KMS-11 (cell line): ENCODE data around the gene KCNA3.

Source experiments
- H2AFZ ChIP-seq: fragments of 200-600 bp; sonication (generic); 2 replicates; pipeline ENCODE4 v1.6.1; 2016; ENCODE audit warnings: antibody characterized with exemption, mixed run types, low read depth
- H3K27ac ChIP-seq: fragments of 200-600 bp; sonication (generic); 2 replicates; pipeline ENCODE4 v1.6.1; 2016; ENCODE audit warnings: mild to moderate bottlenecking, mixed run types
- H3K27me3 ChIP-seq: fragments of 200-600 bp; sonication (generic); 2 replicates; pipeline ENCODE4 v1.6.1; 2017; ENCODE audit warnings: mild to moderate bottlenecking, low read depth, mixed run types, moderate library complexity; ENCODE audit not compliant: insufficient read depth
- H3K36me3 ChIP-seq: fragments of 200-600 bp; sonication (generic); 2 replicates; pipeline ENCODE4 v1.6.1; 2017; ENCODE audit warnings: mild to moderate bottlenecking, mixed run types; ENCODE audit not compliant: insufficient read depth
- H3K4me1 ChIP-seq: fragments of 200-600 bp; sonication (generic); 2 replicates; pipeline ENCODE4 v1.6.1; 2016; ENCODE audit warnings: mild to moderate bottlenecking, low read depth, mixed run types; ENCODE audit not compliant: poor library complexity, severe bottlenecking
- H3K4me2 ChIP-seq: fragments of 200-600 bp; sonication (generic); 2 replicates; pipeline ENCODE4 v1.7.0; 2016; ENCODE audit warnings: mild to moderate bottlenecking, mixed run types
- H3K4me3 ChIP-seq: fragments of 200-600 bp; sonication (generic); IDR thresholded peaks from 2 replicates; pipeline ENCODE4 v1.6.1; 2017; ENCODE audit warnings: low read depth, low read length, mixed read lengths; ENCODE audit not compliant: insufficient read depth
- H3K79me2 ChIP-seq: fragments of 200-600 bp; sonication (generic); 2 replicates; pipeline ENCODE4 v1.6.1; 2016; ENCODE audit warnings: low read depth, mixed run types; ENCODE audit not compliant: insufficient read depth
- H3K9ac ChIP-seq: fragments of 200-600 bp; sonication (generic); 2 replicates; pipeline ENCODE4 v1.6.1; 2016; ENCODE audit warnings: mild to moderate bottlenecking, mixed run types
- H4K20me1 ChIP-seq: fragments of 200-600 bp; sonication (generic); 2 replicates; pipeline ENCODE4 v1.6.1; 2016; ENCODE audit warnings: mild to moderate bottlenecking, mixed run types; ENCODE audit not compliant: insufficient read depth
- TF ChIP-seq, protein P1 (sequence below): fragments of 200-600 bp; sonication (generic); conservative IDR thresholded peaks from 2 replicates; pipeline ENCODE4 v1.6.1; 2017; ENCODE audit warnings: low read depth, mild to moderate bottlenecking, antibody characterized with exemption, low read length, moderate library complexity, mixed read lengths

KCNA3 gene

DNA sequence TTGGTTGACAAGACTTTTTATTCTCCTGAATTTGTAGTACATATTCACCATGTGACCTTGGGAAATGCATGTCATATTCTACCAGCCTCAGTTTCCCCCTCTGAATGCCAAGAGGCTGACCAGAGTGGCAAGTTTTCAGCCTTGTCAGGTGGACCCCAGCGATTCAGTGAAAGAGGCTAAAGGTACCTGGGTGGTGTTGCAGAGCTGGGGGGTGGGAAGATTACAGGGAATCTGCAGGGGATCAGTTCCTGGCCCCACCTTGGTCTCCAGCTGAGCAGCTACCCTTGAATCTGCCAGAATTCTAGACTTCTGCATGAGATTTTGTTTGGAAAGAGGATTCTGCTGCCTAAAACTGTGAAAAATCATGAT lies 40.7 kb downstream of the KCNA3 start:
- no peak overlapping the region for H3K4me3 ChIP-seq
- H4K20me1 ChIP-seq: no peaks in the 10 kb centered on the region
- H3K4me2 ChIP-seq: peak overlapping the region; percentile 86
- no peak overlapping the region for H3K9ac ChIP-seq
- TF ChIP-seq, protein P1, sequence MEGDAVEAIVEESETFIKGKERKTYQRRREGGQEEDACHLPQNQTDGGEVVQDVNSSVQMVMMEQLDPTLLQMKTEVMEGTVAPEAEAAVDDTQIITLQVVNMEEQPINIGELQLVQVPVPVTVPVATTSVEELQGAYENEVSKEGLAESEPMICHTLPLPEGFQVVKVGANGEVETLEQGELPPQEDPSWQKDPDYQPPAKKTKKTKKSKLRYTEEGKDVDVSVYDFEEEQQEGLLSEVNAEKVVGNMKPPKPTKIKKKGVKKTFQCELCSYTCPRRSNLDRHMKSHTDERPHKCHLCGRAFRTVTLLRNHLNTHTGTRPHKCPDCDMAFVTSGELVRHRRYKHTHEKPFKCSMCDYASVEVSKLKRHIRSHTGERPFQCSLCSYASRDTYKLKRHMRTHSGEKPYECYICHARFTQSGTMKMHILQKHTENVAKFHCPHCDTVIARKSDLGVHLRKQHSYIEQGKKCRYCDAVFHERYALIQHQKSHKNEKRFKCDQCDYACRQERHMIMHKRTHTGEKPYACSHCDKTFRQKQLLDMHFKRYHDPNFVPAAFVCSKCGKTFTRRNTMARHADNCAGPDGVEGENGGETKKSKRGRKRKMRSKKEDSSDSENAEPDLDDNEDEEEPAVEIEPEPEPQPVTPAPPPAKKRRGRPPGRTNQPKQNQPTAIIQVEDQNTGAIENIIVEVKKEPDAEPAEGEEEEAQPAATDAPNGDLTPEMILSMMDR: no peak
- H3K36me3 ChIP-seq: no peaks in the 10 kb centered on the region
- no peak overlapping the region for H2AFZ ChIP-seq
- H3K27ac ChIP-seq: peak overlapping the region; percentile 81
- H3K27me3 ChIP-seq: no peaks in the 10 kb centered on the region
- H3K79me2 ChIP-seq: no peaks in the 10 kb centered on the region
- H3K4me1 ChIP-seq: peaks cover 89% of the 10 kb centered on the region

GRCh38 chr1:110633646-110634030 lies 41.1 kb downstream of the KCNA3 start:
- Histone ChIP-seq H3K4me2 (peak overlapping the region; percentile 86; the same call in 1 of the 2 replicates), H3K36me3 (no peaks in the 10 kb centered on the region), H2AFZ (no peak overlapping the region), H3K4me3 (no peak overlapping the region), H3K27me3 (no peaks in the 10 kb centered on the region), H3K79me2 (no peaks in the 10 kb centered on the region), H4K20me1 (no peaks in the 10 kb centered on the region), H3K27ac (peak overlapping the region; percentile 81), H3K4me1 (peaks cover 85% of the 10 kb centered on the region), H3K9ac (no peak overlapping the region)
- TF ChIP-seq, protein P1: no peak

- no peaks in the 10 kb centered on the region for H3K27me3 ChIP-seq
- no peaks in the 10 kb centered on the region for H3K36me3 ChIP-seq
- H3K9ac ChIP-seq: peak overlapping the region; percentile 18; the same call in 1 of the 2 replicates
- TF ChIP-seq, protein P1: no peak
- no peaks in the 10 kb centered on the region for H4K20me1 ChIP-seq
- H2AFZ ChIP-seq: no peak overlapping the region
- H3K4me2 ChIP-seq: peak overlapping the region; percentile 73
- H3K4me3 ChIP-seq: no peak overlapping the region
- peaks cover 69% of the 10 kb centered on the region for H3K4me1 ChIP-seq
- peak overlapping the region; percentile 81 for H3K27ac ChIP-seq
- no peaks in the 10 kb centered on the region for H3K79me2 ChIP-seq
These were observed 42.7 kb downstream of the KCNA3 start for GRCh38 chr1:110631836-110632620.

DNA sequence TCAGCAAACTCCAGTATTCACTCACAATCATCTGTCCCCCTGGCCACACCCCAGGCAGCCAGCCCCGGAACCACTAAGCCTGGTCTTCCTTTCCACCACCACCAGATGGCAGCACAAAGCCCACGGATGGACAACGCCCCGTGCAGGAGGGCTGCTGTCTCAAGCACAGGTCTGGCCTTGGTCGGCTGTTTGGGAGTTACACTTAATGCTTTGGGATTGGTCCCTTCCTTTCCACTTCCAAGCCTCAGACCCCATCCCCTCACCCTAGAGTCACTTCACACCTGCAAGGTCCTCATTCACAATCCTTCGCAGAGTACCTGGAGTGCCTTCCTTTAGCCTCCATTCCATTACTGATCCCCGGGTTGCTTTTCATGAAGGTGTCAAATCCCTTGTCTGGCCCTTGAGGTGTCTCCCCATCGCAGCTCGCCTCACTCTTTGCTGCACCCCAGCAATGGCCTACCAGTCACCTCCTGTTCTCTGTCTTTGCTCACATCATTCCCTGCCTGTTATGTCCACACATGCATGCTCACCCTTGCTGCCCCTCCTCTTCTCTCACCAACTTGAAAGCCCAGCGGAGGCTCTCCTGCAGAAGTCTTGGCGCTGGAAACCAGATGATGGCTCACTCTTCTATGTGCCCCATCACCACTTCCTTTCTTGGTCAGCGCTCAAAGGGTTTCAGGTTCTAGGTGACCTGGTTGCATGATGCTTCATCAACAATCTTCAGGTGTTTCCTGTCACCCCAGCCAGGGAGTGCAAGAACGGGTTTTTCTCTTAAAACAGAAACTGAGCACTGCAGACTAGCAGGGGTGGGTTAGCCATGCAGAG lies 43.7 kb downstream of the KCNA3 start:
- H3K27me3 ChIP-seq: no peaks in the 10 kb centered on the region
- peak overlapping the region; percentile 73 for H3K4me2 ChIP-seq

More for the DNA sequence above, 43.7 kb downstream of the KCNA3 start:
- no peaks in the 10 kb centered on the region for H3K79me2 ChIP-seq
- H3K9ac ChIP-seq: no peak overlapping the region
- H4K20me1 ChIP-seq: no peaks in the 10 kb centered on the region
- no peaks in the 10 kb centered on the region for H3K36me3 ChIP-seq
- TF ChIP-seq, protein P1: peak; percentile 75
- no peak overlapping the region for H3K4me3 ChIP-seq
- H2AFZ ChIP-seq: peak overlapping the region; percentile 39; the same call in 1 of the 2 replicates
- H3K27ac ChIP-seq: peak overlapping the region; percentile 81
- H3K4me1 ChIP-seq: peaks cover 59% of the 10 kb centered on the region
